ENCODE measurements around the gene ATP13A4.

DNA sequence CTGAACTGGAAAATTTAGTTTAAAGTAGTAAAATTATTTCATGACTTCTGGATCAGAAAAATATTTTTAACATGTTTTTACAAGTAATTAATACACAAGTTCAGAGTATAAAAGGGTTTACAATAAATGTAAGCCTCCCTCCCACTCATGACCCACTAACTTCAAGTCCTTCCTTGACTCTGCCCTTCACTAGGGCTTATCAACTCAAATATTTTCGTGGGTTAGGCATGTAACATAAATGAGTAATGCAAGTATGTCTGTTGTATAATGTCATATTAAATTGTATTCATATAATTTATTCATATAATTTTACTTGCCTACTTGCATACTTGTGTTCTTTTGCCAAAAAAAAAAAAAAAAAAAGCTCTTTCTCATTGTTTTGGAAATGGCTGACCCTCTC, 34.9 kb upstream of the ATP13A4 start:
- TF ChIP-seq, protein P1, sequence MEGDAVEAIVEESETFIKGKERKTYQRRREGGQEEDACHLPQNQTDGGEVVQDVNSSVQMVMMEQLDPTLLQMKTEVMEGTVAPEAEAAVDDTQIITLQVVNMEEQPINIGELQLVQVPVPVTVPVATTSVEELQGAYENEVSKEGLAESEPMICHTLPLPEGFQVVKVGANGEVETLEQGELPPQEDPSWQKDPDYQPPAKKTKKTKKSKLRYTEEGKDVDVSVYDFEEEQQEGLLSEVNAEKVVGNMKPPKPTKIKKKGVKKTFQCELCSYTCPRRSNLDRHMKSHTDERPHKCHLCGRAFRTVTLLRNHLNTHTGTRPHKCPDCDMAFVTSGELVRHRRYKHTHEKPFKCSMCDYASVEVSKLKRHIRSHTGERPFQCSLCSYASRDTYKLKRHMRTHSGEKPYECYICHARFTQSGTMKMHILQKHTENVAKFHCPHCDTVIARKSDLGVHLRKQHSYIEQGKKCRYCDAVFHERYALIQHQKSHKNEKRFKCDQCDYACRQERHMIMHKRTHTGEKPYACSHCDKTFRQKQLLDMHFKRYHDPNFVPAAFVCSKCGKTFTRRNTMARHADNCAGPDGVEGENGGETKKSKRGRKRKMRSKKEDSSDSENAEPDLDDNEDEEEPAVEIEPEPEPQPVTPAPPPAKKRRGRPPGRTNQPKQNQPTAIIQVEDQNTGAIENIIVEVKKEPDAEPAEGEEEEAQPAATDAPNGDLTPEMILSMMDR (IDR thresholded peaks at IDR 0.05; ENCODE audit: insufficient read depth, low read length): no peak
- TF ChIP-seq POLR2AphosphoS5 (IDR thresholded peaks at IDR 0.05; ENCODE audit: low read depth): no peak
